ENCODE results near the gene TBX10. TPM values are rescaled to one million over a fixed set of nuclear protein-coding genes. Genes with fewer than 3 reads are reported as not detected.
"Not testable (repeated sequence)": the region's sequence is repeated elsewhere in the genome, so short reads cannot be mapped to it uniquely, and the experiment has no call there.

Gene TBX10
- total RNA-seq, 1 donor from 2014 or later: not detected

DNA sequence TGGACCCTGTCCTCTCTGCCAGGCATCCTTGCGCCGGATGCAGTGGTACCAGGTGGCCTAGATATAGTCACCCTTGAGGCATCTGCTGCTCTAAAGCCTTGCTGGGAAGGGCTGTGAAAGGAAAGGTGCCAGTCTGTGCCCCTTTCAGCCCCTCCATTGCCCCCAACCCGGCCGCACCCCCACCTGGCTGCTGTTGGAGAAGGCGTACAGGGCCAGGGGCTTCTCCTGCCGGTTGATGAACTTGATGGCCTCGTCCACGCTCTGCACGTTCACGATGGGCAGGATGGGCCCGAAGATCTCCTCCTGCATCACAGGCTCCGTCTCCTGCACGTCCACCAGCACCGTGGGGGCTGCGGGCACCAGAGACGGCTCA lies 24.6 kb upstream of the TBX10 start:
- DNase-seq (ENCODE audit: low read depth): no peak

DNA sequence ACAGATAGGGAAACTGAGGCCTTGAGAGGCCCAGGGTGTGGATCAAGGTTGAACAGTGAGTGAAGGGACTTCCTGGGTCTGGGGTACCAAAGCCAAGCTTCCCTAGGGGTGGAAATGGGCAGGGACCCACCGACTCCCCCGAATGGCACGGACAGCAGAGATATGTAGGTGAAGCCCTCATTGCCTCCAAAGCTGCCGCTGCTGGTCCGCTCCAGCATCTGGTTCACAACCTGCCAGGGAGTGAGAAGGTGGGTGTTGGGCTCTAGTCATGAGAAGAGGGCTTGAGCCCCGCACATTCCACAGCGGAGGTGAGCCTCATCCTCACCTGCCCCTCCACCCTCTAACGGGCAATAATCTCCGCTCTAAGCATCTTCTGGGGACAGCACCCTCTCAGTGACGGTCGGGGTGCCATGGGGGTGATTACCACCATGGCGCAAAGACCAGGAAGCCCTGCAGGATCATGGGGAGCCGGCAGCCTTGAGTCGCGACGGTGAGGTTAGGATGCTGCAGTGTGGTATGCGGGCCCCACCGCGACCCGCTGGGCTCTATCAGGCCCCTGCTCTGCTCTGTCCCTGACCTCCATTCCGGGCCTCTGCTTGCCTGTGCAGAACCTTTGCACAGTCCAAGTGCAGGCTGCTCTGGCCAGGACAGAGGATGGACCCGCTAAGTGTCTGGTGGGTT lies 24.1 kb upstream of the TBX10 start:
- no peak for DNase-seq (ENCODE audit: low read depth)

- DNase-seq (ENCODE audit: low read depth): no peak
Observed at GRCh38 chr11:67662835-67663531, 23.4 kb upstream of the TBX10 start.

- DNase-seq (ENCODE audit: low read depth): no peak
Observed at GRCh38 chr11:67662142-67662834, 22.7 kb upstream of the TBX10 start.

- not testable (repeated sequence) for DNase-seq (ENCODE audit: low read depth)
Observed at GRCh38 chr11:67660752-67661151, 21.2 kb upstream of the TBX10 start.

GRCh38 chr11:67659651-67660165 lies 20.1 kb upstream of the TBX10 start:
- not testable (repeated sequence) for DNase-seq (ENCODE audit: low read depth)

DNA sequence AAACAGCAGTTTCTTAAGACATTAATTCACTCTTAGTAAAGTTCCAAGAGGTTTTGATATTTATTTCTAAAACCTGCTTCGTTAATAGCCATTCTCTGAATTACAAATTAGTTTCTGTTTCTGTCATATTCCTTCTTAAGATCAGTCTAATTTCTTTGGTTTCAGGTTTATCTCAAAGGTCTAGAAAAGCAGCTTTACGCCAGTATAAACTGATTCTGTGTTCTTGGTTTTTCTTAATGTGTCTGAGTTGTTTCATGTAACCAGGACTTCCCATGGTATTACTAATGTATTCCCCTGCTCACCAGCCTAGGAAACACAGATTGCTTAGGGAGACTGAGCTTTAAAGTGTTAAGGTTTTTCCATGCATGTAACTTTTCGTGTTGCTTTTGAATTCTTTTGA lies 17.7 kb upstream of the TBX10 start:
- DNase-seq (ENCODE audit: low read depth): no peak

GRCh38 chr11:67656278-67656922 lies 16.8 kb upstream of the TBX10 start:
- peak; percentile 9 for DNase-seq (ENCODE audit: low read depth)

- no peak for DNase-seq (ENCODE audit: low read depth)
Observed at GRCh38 chr11:67654225-67654624, 14.7 kb upstream of the TBX10 start.

- no peak for DNase-seq (ENCODE audit: low read depth)
Observed at GRCh38 chr11:67652965-67653845, 13.6 kb upstream of the TBX10 start.

- no peak for DNase-seq (ENCODE audit: low read depth)
Observed at GRCh38 chr11:67651976-67652781, 12.6 kb upstream of the TBX10 start.

GRCh38 chr11:67649634-67650510 lies 10.3 kb upstream of the TBX10 start:
- DNase-seq (ENCODE audit: low read depth): peak; percentile 18

DNA sequence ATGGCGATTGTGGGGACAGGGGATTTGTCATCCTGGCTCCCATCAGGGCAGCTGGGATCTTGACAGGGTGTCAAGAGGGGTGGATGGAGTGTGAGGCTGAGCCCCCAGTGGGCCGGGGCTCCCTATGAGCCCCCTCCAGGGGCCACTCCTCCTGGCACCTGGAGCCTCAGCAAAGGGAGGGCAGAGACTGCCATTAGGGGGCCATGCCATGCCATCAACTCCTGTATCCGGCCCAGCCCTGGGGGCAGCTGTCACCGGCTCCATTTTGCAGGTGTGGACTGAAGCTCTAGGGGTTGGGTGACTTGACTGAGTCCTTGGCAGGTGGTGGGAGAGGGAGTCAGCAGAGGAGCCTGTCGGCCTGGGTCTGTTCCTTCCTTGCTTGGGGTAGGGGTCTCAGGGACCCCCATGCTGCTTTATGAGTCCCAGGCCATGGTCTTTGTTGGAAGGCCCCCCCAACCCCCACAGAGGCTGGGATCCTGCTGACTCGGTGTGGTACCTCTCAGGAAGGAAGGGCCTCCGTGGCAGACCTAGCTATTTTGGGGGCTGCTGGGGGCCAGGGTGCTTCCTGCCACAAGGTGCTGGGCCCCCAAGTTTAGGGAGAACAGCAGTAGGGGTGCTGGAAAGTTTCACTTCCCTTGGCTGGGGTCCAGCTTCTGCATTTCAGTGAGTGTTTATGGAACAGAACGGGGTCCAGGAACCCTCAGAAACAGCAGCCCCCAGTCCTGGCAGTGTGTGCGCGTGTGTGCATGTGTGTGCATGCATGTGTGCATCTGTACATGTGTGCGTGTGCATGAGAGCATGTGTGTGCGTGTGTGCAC lies 9.4 kb upstream of the TBX10 start:
- no peak for DNase-seq (ENCODE audit: low read depth)

DNA sequence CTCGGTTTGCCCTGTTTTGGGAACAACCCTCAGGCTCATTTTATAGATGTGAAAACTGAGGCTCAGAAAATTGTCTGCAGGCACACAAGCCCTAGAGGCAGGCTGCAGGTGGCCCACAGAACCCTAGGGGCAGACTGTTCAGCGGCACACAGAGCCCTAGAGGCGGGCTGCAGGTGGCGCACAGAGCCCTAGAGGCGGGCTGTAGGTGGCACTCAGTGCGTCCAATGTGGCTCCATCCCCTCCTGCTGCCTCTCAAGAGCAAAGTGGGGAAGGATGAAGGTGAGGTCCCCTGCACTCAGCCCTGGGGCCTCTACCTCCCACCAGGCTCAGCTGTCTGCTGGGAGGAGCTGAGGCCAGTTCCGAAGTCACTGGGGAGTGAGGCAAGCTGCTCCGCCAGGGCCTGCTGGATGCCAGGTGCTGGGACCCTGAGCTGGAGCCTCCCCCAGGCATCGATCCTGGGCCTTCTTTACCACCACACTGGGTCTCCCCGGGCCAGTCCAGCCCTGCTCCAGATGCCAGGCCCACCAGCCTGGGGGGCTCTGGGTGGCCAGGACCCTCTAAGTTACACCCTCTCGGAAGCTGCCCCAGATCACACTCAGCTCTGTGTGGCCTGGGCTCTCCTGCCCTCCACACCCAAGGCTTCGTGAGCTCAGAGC lies 8.7 kb upstream of the TBX10 start:
- DNase-seq (ENCODE audit: low read depth): peak; percentile 1

DNA sequence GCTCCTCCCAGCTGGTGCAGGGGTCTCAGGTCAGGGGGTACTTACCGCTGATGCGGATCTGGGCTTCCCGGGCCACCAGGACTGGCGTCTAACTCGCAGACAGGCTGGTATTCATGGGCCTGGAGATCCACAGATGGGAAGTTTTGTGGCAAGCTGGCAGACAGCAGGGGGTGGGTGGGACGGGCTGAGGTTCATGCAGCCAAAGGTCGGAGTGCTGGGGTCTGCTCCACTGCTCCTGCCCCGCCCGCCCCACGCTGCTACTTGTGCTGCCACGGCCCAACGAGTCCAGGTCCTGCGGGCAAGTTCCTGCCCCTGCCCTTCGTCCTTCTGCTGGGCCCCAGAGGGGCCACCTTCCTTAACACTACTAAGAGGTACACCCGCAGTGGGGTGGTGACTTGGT lies 7.9 kb upstream of the TBX10 start:
- DNase-seq (ENCODE audit: low read depth): no peak

DNA sequence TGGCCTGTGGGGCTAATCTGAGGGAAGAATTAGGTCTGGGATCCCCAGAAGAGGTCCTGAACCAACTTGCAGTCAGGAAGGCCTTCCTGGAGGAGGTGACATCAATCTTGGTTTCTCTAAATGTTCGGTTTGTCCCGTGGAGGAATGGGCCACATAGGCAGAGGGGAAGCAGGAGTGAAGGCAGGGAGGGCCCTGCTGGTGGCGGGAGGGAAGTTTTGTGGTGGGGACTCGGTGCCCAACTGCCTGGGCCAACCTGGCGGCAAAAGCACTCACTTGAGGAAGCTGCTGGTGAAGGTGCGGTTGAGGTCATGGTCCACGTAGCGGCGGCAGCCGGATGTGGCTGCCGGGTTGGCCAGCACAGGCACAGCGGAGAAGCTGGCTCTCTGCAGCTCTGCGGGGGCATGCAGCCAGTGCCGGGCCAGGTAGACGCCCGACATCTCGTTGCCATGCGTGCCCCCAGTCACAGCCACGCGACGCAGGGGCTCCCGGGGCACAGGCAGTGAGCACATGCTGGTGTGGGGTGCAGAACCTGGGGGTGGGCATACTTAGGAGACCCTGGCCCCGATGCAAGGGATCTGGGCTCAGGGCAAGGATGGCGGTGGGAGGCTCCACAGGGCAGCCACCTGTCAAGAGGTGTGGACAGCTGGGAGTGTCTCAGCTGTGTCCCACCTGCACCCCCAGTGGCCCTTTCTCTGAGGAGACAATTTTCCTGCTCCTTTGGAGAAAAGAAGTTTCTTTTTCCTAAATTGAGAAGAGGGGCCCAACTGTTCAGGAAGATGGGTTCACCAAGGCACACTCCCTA lies 7.2 kb upstream of the TBX10 start:
- DNase-seq (ENCODE audit: low read depth): peak; percentile 48
